Stimulated activated CD4-positive, alpha-beta T cell treated with anti-CD3 and anti-CD28 coated beads, Interleukin-12 subunit alpha, Interleukin-12 subunit beta, amount 100 ng/mL, for 24 hours (primary cell): ENCODE data around the gene KIF4A.
"Not testable (repeated sequence)": the region's sequence is repeated elsewhere in the genome, so short reads cannot be mapped to it uniquely, and the experiment has no call there.

Experiments used
- DNase-seq, 2 experiments: peaks; one replicate each; pipeline ENCODE4 v3.0.0-alpha.2; 2020; ENCODE audit warnings: low read depth in 2 of 2

The KIF4A gene

DNA sequence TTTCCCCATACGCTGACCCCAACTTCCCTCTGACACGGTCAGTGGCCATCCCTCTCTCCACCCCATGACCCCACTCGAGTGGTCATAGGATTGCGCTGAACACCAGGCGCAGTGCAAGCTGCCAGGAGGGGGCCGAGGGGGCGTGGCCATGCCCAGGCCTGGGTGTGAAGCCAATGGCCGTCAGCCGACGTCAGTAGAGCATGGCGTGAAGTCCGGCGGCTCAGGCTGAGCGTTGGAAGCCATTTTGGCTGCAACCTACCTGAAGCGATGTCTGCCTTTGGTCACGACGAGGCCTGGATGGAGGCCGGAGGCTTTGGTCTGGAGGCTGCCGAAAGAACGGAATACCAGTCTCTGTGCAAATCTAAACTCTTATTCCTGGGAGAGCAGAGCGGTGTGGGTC lies 8.0 kb upstream of the KIF4A start, which contains the start of gene RAB41:
Gene RAB41 (plus strand): TSS at position 222 of the 400 bp plus-strand sequence. CDS start 46 bp downstream, at position 268.
- DNase-seq, result no peak

DNA sequence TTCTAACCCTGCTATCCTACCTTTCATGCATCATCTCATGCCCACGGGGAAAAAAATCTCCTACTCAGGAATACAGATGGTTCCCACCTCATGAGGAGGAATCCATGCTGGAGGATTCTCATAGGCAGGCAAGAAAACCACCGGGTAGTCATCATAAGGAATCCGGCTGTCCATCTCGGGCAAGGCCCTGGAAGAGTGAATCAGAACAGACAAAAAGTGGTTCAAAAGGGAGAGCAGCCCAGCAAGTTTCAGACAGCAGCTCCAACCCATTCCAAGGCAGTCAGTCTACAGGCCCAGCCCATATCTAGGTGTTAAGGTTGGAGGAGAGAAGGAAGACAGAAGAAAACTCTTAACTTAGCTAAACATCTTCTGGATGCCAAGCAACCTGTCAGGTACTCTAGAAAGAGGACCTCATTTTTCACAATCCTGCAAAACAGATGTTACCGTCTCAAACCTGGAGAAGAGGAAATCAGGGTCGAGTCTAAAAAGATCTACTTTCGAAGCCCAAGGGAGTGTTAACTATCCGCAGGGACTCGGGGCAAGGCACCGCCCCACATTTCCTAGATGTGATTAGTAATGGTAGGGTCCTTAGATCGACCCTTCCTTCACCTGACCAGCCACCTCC lies 624 bp upstream of the KIF4A start:
- DNase-seq, result no peak

GRCh38 chrX:70292788-70293187 lies 2.9 kb downstream of the KIF4A start:
- no peak for DNase-seq

- DNase-seq, result no peak
Observed at GRCh38 chrX:70293621-70294020, 3.7 kb downstream of the KIF4A start.

GRCh38 chrX:70301716-70302115 lies 11.8 kb downstream of the KIF4A start:
- no peak for DNase-seq

- DNase-seq, result no peak
Observed at GRCh38 chrX:70313503-70313902, 23.6 kb downstream of the KIF4A start.

DNA sequence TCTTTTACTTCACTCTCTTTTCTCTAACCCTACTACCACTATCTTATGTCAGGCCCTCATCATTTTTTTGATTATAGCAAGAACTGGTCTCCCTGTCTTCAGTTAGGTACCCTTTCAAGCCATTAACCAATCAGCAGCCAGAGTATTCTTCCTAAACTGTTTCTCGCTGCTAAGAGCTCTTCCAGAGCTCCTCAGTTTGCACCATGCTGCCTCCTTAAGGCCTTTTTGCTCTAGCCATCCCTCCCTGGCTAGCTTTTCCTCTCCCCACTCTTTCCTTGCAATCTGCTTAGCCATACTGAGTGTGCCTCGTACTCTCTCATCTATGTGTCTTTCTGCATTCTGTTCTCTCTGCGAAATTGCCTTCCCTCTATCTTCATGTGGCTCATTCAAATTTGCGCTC lies 32.9 kb downstream of the KIF4A start:
- no peak for DNase-seq

DNA sequence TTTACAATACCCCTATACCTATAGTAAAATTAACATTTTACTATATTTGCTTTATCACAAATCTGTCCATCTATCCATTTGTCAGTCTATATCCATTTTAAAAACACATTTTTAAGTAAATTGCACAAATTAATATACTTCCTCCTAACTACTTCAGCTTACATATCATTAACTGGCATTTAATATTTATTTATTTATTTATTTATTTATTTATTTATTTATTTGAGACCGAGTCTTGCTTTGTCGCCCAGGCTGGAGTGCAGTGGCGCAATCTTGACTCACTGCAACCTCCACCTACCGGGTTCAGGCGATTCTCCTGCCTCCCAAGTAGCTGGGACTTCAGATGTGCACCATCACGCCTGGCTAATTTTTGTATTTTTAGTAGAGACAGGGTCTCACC lies 33.7 kb downstream of the KIF4A start:
- DNase-seq, result not testable (repeated sequence)

GRCh38 chrX:70324326-70324725 lies 34.4 kb downstream of the KIF4A start:
- DNase-seq, result no peak

DNA sequence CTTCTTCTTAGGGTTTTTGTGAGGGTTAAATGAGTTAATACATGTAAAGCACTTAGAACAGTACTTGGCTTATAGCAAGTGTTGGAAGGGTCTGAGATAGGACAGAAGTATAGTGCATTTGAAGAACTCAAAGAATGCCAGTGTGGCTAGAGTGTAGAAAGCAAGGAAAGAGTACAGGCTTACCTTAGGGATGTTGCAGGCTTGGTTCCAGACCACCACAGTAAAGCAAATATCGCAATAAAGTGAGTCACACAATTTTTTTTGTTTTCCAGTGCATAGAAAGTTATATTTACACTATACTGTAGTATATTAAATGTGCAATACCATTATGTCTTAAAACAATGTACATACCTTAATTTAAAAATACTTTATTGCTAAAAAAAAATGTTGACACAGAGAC lies 41.3 kb downstream of the KIF4A start:
- DNase-seq, result no peak

DNA sequence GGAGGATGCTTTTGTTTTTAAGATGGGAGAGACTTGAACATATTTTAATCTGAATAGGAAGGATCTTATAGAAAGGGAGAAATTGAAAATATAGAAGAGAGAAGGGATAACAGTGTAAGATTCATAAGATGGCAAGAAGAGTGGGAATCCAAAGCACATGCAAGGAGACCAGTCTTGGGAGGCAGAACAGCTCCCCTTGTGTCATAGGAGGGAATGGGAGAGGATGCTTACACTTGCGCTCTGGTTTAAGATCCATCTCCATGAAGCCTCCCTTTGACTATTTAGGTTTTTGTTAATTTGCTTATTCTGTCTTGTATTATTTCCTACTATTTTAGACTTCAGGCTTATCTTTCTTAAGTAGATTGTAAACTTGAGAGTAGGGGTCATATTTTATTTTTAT lies 42.7 kb downstream of the KIF4A start:
- DNase-seq, result no peak

GRCh38 chrX:70336767-70337166 lies 46.9 kb downstream of the KIF4A start:
- no peak for DNase-seq

- no peak for DNase-seq
Observed at GRCh38 chrX:70338290-70338689, 48.4 kb downstream of the KIF4A start.

GRCh38 chrX:70343435-70343834 lies 53.5 kb downstream of the KIF4A start:
- no peak for DNase-seq

- no peak for DNase-seq
Observed at GRCh38 chrX:70346418-70347070, 56.6 kb downstream of the KIF4A start.

- not testable (repeated sequence) for DNase-seq
Observed at GRCh38 chrX:70348825-70349224, 58.9 kb downstream of the KIF4A start.

DNA sequence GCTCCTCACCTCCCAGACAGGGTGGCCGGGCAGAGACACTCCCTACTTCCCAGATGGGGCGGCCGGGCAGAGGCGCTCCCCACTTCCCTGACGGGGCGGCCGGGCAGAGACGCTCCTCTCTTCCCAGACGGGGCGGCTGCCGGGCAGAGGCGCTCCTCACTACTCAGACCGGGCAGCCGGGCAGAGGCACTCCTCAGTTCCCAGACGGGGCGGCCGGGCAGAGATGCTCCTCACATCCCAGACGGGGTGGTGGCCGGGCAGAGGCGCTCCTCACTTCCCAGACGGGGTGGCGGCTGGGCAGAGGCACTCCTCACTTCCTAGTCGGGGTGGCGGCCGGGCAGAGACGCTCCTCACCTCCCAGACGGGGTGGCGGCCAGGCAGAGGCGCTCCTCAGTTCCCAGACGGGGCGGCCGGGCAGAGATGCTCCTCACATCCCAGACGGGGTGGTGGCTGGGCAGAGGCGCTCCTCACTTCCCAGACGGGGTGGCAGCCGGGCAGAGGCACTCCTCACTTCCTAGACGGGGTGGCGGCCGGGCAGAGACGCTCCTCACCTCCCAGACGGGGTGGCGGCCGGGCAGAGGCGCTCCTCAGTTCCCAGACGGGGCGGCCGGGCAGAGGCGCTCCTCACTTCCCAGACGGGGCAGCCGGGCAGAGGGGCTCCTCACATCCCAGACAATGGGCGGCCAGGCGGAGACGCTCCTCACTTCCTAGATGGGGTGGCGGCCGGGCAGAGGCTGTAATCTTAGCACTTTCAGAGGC lies 59.6 kb downstream of the KIF4A start:
- not testable (repeated sequence) for DNase-seq

DNA sequence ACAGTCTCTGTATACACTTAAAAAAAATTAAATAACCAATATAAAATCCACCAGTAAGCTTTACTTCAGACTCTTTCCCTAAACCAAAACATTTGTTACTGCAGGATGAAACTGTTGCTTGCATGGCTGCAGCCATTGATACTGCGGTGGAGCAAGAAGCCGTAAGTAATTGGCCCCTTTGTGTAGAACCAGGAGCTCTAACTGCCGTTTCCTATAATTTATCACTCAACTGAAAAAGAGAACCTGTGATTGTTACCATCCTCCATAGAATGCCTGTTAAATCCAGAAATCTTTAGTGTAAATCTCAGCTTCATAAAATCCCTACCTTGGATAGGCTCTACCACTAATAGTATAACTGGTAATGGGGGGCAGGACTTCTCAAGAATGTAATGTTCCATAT lies 62.6 kb downstream of the KIF4A start:
- no peak for DNase-seq

DNA sequence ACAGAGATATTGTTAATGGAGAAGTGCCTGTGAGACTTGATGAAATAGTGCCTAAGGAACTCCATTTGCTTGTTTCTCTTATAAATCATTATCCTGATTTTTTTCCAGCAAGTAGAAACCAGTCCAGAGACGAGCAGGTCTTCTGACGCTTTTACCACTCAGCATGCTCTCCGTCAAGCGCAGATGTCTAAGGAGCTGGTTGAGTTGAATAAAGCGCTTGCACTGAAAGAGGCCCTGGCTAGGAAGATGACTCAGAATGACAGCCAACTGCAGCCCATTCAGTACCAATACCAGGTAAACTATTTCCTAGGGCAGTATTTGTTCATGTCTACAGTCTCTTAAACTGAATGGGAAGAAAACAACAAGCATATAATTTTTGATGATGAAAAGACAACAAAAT lies 63.6 kb downstream of the KIF4A start:
- DNase-seq, result no peak

- DNase-seq, result no peak
Observed at GRCh38 chrX:70354716-70355115, 64.8 kb downstream of the KIF4A start.

DNA sequence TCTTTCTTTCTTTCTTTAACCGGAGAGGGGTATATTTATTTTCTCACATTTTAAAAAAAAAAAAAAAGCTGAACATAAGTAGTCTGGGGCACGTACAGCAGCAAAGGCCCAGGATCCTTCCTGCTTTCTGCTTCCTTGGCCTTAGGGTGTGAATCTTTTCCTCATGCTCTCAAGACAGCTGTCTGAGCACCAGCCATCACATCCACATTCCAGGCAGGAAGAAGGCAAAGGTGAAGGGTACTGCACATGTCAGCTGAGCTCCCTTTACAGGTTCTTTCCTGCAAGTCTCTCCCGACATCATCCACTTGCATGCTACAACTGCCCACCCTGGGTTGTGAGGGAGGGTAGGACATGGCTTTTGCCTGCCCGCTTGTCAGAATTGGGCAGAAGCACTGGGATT lies 69.6 kb downstream of the KIF4A start:
- no peak for DNase-seq

DNA sequence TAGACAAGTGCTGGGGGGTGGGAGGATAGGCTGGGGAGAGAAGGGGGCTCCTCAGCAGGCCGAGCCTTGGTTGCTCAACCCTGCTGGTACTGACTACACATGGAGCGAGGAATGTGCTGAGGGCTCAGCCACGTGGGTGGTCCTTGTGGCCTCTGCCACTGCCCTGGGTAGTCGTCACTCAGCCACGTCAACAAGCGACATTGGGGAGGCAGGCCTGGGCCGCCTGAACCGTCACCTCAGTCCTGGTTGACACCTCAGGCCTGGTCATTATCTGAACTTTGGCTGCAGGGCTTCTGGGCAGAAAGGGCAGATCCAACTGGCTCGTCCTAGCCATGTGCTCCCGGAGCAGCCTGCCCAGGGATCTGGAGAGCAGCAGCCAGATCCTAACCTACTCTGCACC lies 70.5 kb downstream of the KIF4A start:
- DNase-seq, result no peak

DNA sequence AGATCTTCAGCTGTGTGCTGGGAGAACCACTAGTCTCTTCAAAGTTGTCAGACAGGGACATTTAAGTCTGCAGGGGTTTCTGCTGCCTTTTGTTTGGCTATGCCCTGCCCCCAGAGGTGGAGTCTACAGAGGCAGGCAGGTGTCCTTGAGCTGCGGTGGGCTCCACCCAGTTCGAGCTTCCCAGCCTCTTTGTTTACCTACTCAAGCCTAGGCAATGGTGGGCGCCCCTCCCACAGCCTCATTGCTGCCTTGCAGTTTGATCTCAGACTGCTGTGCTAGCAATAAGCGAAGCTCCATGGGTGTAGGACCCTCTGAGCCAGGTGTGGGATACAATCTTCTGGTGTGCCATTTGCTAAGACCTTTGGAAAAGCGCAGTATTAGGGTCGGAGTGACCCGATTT lies 78.8 kb downstream of the KIF4A start:
- not testable (repeated sequence) for DNase-seq
